ENCODE results near the gene ZBTB40.
A peak's percentile ranks its signal among the peaks of the same experiment; 100 is the strongest.

Gene ZBTB40

DNA sequence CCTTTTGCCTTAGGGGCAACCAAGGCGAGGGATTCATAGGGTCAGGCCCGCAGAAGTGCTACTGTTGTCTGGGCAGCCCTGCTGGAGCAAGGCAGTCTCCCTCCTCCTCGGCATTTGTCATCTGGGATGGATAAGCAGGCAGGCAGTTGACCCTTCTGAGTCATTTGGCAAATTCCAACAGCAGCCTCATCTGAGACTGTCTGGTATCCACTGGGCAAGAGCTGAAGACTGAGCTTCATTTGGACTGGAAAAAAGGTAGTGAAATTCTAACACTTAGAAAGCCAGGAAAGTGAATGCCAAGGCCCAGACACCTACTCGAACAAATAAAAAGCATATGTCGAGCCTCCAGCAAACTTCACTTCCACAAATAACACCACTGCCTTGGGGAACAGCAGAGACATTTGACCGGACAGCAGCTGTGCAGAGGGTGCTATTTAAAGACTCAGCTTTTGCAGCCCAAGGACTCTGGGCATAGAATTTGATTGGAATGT, 4.0 kb upstream of the ZBTB40 start:
- no peak overlapping the region for H3K27ac ChIP-seq
- TF ChIP-seq, protein P1, sequence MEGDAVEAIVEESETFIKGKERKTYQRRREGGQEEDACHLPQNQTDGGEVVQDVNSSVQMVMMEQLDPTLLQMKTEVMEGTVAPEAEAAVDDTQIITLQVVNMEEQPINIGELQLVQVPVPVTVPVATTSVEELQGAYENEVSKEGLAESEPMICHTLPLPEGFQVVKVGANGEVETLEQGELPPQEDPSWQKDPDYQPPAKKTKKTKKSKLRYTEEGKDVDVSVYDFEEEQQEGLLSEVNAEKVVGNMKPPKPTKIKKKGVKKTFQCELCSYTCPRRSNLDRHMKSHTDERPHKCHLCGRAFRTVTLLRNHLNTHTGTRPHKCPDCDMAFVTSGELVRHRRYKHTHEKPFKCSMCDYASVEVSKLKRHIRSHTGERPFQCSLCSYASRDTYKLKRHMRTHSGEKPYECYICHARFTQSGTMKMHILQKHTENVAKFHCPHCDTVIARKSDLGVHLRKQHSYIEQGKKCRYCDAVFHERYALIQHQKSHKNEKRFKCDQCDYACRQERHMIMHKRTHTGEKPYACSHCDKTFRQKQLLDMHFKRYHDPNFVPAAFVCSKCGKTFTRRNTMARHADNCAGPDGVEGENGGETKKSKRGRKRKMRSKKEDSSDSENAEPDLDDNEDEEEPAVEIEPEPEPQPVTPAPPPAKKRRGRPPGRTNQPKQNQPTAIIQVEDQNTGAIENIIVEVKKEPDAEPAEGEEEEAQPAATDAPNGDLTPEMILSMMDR (conservative IDR thresholded peaks at IDR 0.05) = no peak

DNA sequence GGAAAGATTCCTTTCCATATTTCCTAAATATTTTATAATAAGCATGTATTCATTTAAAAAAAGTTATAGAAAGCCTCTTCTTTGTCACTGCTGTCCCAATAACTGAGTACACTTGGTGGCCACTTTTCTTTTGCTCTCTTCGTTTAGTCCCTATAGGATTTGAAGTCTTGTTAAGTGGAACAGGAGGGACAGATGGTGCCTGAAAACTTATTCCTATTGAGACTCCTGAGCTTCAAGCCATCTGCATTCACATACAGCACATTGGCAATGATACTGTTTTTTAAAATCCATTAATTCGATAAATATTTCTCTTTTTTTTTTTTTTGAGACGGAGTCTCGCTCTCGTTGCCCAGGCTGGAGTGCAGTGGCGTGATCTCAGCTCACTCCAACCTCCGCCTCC, 2.0 kb upstream of the ZBTB40 start:
- TF ChIP-seq, protein P1 (conservative IDR thresholded peaks at IDR 0.05) = no peak
- H3K27ac ChIP-seq = no peak overlapping the region

DNA sequence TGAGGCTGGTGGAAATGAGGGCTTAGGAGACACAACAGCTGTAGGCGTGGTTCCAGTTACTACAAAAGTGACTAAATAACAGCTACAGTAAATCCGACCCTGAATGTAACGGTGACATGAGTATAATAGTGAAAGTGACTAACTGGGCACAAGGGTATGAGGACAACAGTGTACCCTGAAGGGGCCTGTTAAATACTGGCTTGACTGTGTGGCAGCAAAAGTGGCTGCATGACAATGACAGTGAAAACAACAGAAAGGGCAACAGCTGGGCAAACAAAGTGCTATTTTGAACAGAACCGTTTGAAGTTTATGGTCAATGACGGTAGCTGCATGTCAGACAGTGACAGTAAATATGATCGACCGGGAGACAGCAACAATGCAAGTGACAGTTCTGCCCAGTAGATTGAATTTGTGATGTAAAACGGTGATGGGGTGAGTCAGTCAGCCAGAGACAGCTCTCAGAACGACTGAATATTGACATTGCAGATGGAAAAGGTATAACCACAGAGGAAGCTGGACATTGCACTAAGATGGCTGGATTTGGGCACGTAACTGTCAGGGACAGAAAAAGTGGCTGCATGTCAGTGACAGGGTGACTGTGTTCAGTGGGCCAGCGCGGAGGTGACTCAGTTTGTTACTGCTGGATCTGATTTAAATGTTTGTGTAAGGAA, 1.2 kb upstream of the ZBTB40 start:
- H3K27ac ChIP-seq = peak overlapping the region; percentile 96
- TF ChIP-seq, protein P1 (conservative IDR thresholded peaks at IDR 0.05) = no peak

DNA sequence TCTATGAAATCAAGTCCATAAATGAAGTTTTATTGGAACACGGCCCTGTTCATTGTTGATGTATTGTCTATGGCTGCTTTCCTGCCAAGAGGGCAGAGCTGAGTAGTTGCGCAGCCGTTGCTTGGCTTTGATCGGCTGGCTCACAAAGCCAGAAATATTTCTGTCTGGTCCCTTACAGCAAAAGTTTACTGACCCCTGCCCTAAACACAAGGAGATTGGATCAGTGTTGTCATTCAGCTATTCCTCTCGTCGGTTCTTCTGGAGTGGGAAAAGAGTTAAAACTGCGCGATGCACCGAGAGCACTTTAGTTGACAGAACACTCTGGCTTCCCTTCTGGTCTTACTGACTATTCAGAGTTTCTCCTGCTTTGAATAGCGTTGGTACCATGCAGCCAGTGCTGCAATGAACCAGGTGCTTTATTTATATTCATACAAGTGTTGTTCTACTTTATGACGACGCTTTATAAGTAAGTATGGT, 868 bp downstream of the ZBTB40 start:
- peak overlapping the region; percentile 96 for H3K27ac ChIP-seq
- TF ChIP-seq, protein P1 (conservative IDR thresholded peaks at IDR 0.05) = no peak

DNA sequence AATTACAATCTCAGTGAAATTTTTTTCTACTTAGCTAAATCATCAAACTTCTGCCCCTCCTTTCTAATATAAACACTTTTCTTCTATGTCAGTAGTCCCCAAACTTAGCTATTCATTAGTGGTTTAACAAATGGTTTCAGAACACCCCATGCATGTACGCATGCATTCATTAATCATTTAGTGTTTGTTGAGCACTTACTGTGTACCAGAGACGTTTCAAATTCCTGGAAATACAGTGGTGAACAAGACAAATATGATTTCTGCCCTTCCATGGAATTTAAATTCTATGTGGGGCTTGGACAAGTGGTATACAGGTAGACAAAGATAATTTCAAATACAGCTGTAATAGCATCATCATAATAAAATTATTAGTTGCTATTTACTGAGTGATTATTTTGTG, 1.5 kb downstream of the ZBTB40 start:
- TF ChIP-seq, protein P1 (conservative IDR thresholded peaks at IDR 0.05) = no peak
- peak overlapping the region; percentile 96 for H3K27ac ChIP-seq

DNA sequence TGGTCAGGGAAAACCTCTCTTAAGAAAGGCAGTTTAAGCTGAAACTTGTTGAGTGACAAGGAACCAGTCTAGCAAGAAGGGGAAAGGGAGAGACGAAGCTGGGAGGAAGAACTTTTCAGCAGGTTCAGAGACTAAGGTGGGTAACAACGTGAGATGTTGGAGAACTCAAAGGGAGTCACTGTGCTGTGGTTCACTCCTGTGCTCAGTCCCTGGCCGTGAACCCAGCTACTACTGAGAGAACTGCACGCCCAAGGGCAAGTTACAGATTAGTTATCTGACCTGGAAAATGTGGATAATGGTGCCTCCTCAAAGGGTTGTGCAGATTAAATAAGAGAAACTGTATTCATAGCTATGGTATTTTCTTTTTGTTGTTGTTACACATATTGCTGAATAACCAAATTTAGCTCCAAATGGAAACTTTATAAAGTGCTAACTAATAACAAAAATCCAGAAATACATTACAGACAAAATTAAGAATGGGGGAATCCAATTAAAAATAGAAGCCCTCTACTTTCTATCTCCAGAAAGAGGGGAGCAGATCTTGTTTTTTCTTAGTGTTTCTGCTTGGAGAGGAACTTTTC, 2.9 kb downstream of the ZBTB40 start:
- no peak overlapping the region for H3K27ac ChIP-seq
- TF ChIP-seq, protein P1 (conservative IDR thresholded peaks at IDR 0.05) = no peak

DNA sequence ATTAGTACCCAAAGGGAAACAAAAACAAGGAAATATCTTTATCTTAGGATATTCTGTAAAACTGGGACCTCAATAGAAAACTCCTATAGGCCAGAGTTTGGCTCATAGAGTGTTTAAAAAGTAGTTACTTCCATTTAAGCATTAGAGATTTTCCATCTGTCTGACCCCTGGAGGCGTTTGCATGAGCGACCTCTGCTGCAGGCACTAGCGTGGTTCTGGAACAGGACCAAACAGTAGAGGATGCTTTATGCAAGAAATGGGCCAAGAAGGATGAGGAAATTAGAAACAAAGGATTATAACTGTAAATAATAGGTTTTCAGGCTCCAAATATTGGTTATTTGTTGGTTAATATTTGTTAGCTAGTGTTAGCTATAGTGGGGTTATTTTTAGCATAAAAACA, 5.7 kb downstream of the ZBTB40 start:
- TF ChIP-seq, protein P1 (conservative IDR thresholded peaks at IDR 0.05) = no peak
- H3K27ac ChIP-seq = no peak overlapping the region
